ENCODE measurements around the gene TBC1D14.

GRCh38 chr4:6962211-6963041, 52.8 kb downstream of the TBC1D14 start:
- TF ChIP-seq, protein P1, sequence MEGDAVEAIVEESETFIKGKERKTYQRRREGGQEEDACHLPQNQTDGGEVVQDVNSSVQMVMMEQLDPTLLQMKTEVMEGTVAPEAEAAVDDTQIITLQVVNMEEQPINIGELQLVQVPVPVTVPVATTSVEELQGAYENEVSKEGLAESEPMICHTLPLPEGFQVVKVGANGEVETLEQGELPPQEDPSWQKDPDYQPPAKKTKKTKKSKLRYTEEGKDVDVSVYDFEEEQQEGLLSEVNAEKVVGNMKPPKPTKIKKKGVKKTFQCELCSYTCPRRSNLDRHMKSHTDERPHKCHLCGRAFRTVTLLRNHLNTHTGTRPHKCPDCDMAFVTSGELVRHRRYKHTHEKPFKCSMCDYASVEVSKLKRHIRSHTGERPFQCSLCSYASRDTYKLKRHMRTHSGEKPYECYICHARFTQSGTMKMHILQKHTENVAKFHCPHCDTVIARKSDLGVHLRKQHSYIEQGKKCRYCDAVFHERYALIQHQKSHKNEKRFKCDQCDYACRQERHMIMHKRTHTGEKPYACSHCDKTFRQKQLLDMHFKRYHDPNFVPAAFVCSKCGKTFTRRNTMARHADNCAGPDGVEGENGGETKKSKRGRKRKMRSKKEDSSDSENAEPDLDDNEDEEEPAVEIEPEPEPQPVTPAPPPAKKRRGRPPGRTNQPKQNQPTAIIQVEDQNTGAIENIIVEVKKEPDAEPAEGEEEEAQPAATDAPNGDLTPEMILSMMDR (IDR thresholded peaks at IDR 0.05 in 4 of 5, conservative IDR thresholded peaks at IDR 0.05 in 1 of 5), result no peak
- TF ChIP-seq POLR2A (IDR thresholded peaks at IDR 0.05), result no peak

Measured in gastrocnemius medialis (tissue), 4 donors.